ENCODE results near the gene NHSL2. TPM values are rescaled to one million over a fixed set of nuclear protein-coding genes. Genes with fewer than 3 reads are reported as not detected.
A peak's percentile ranks its signal among the peaks of the same experiment; 100 is the strongest.

Gene NHSL2
- total and polyA plus RNA-seq, 2 experiments from 2014 or later = 4.7 to 9.5 TPM

GRCh38 chrX:72122621-72123337 lies 212.1 kb downstream of the NHSL2 start (continued):
- TF ChIP-seq ZNF462 (CRISPR knock-in tag; IDR thresholded peaks at IDR 0.05) (no peak), ZNF331 (CRISPR knock-in tag; IDR thresholded peaks at IDR 0.05; ENCODE audit: low read depth) (no peak), EZH2phosphoT487 (IDR thresholded peaks at IDR 0.05; ENCODE audit: unreplicated experiment) (no peak), EZH2 (IDR thresholded peaks at IDR 0.05; ENCODE audit: low read depth, unreplicated experiment) (no peak)

GRCh38 chrX:72123471-72124185 lies 213.0 kb downstream of the NHSL2 start:
- no peak overlapping the region for H2AFZ ChIP-seq
- Mint-ChIP-seq H3K36me3 (ENCODE audit: low read depth) (peaks cover 4% of the 10 kb centered on the region; the same call in 1 of the 3 replicates), H3K4me3 (peak overlapping the region; percentile 37; the same call in 1 of the 3 replicates), H3K27ac (peak overlapping the region; percentile 92), H3K4me1 (peaks cover 41% of the 10 kb centered on the region), H3K9me3 (no peaks in the 10 kb centered on the region; the same call in 2 of the 3 replicates), H3K27me3 (ENCODE audit: insufficient read depth, low read depth, poor library complexity) (peaks cover 14% of the 10 kb centered on the region)
- H4K20me1 ChIP-seq (replicated peaks; ENCODE audit: insufficient read depth) = no peaks in the 10 kb centered on the region
- H3K27me3 ChIP-seq (ENCODE audit: insufficient read depth) = peaks cover 4% of the 10 kb centered on the region; the same call in 1 of the 2 replicates
- H3K79me2 ChIP-seq (replicated peaks; ENCODE audit: insufficient read depth) = no peaks in the 10 kb centered on the region
- no peaks in the 10 kb centered on the region for H3K36me3 ChIP-seq (ENCODE audit: insufficient read depth)
- peak overlapping the region; percentile 66; the same call in 1 of the 2 replicates for H3K4me2 ChIP-seq
- ATAC-seq = peak; percentile 79
- H3K27ac ChIP-seq (ENCODE audit: low read depth) = peak overlapping the region; percentile 91
- no peaks in the 10 kb centered on the region for H3F3A ChIP-seq (replicated peaks; ENCODE audit: low read depth)
- peaks cover 6% of the 10 kb centered on the region for H3K4me1 ChIP-seq (ENCODE audit: insufficient read depth)
- DNase-seq (ENCODE audit: low spot score) = peak; percentile 84
- TF ChIP-seq ZNF462 (CRISPR knock-in tag; IDR thresholded peaks at IDR 0.05) = no peak
- peak; percentile 23; the same call in 1 of the 2 replicates for TF ChIP-seq ETS1 (IDR thresholded peaks at IDR 0.05)
- H3K9me2 ChIP-seq (ENCODE audit: insufficient read depth) = no peaks in the 10 kb centered on the region
- no peak overlapping the region for H3K4me3 ChIP-seq

Data from GM23338 (cell line).